MCF 10A (cell line): ENCODE measurements around the gene IL12B. TPM values are rescaled to one million over a fixed set of nuclear protein-coding genes. Genes with fewer than 3 reads are reported as not detected.
"Not testable (repeated sequence)": the region's sequence is repeated elsewhere in the genome, so short reads cannot be mapped to it uniquely, and the experiment has no call there.

Experiments used
- BruUV-seq: library from RNA; stranded (reverse); fragments of 400-500 nt; replicated peaks from 2 replicates; lab custom pipeline; 2021; lab: Mats Ljungman, UMichigan
- CTCF ChIA-PET: fragments of 300-600 bp; sonication (Branson Sonifier 250); formaldehyde crosslinking; extraction: SDS; loops from one replicate; lab custom pipeline; 2021; ENCODE audit warnings: antibody characterized with exemption, inconsistent platforms; lab: Yijun Ruan, JAX
- POLR2A ChIA-PET: fragments of 300-600, 350-650 bp; sonication (Branson Sonifier 250); formaldehyde crosslinking; extraction: SDS; loops from one replicate; lab custom pipeline; 2020; ENCODE audit warnings: antibody characterized with exemption, inconsistent platforms; lab: Yijun Ruan, JAX
- DNase-seq: peaks from one replicate; pipeline ENCODE4 v3.0.0-alpha.2; 2018; ENCODE audit not compliant: unreplicated experiment
- H3K27ac Mint-ChIP-seq: one replicate; pipeline ENCODE4 v1.8.0; 2022; ENCODE audit warnings: mild to moderate bottlenecking, low read depth, mixed read lengths; ENCODE audit not compliant: unreplicated experiment
- H3K27me3 Mint-ChIP-seq: one replicate; pipeline ENCODE4 v1.8.0; 2022; ENCODE audit warnings: mixed read lengths; ENCODE audit not compliant: insufficient read depth, unreplicated experiment
- H3K36me3 Mint-ChIP-seq: one replicate; pipeline ENCODE4 v1.8.0; 2022; ENCODE audit warnings: mild to moderate bottlenecking, moderate library complexity, mixed read lengths; ENCODE audit not compliant: insufficient read depth, unreplicated experiment
- H3K4me1 Mint-ChIP-seq: one replicate; pipeline ENCODE4 v1.8.0; 2022; ENCODE audit warnings: mixed read lengths; ENCODE audit not compliant: insufficient read depth, unreplicated experiment
- H3K4me3 Mint-ChIP-seq: one replicate; pipeline ENCODE4 v1.8.0; 2022; ENCODE audit warnings: mild to moderate bottlenecking, moderate library complexity, mixed read lengths; ENCODE audit not compliant: unreplicated experiment
- H3K9me3 Mint-ChIP-seq: one replicate; pipeline ENCODE4 v1.8.0; 2022; ENCODE audit warnings: mixed read lengths; ENCODE audit not compliant: unreplicated experiment
- CTCF ChIP-seq: fragments of 200-600 bp; IDR thresholded peaks from one replicate; pipeline ENCODE4 v1.8.0; 2022; ENCODE audit warnings: antibody characterized with exemption, mild to moderate bottlenecking; ENCODE audit not compliant: unreplicated experiment
- intact Hi-C: fragments of 100-400 bp; cut with micrococcal nuclease; formaldehyde crosslinking; loops from 2 replicates; pipeline ENCODE4 v1.14.1; 2022
- total RNA-seq: library from RNA; stranded (reverse); gene quantifications from 2 replicates; pipeline ENCODE4 v1.2.3, GENCODE V29; 2022

Gene IL12B
- total RNA-seq, 1 experiment from 2014 or later, result 0.14 TPM

GRCh38 chr5:159304961-159305595 lies 25.2 kb downstream of the IL12B start:
- CTCF ChIA-PET, result interaction anchor here (0.6 to 3.6 kb wide), 5 partner anchors 11 to 683 kb away, joined by 3 to 24 read pairs (median 3); no protein-coding TSS in a partner anchor
- no peaks in the 10 kb centered on the region for H3K27me3 Mint-ChIP-seq
- intact Hi-C loops, result no loop called here

GRCh38 chr5:159303286-159303685 lies 27.0 kb downstream of the IL12B start:
- TF ChIP-seq CTCF, result no peak
- Mint-ChIP-seq H3K4me1 (peaks cover 20% of the 10 kb centered on the region), H3K4me3 (no peak overlapping the region), H3K27ac (no peak overlapping the region), H3K9me3 (peaks cover 32% of the 10 kb centered on the region), H3K36me3 (no peaks in the 10 kb centered on the region), H3K27me3 (no peaks in the 10 kb centered on the region)
- ChIA-PET CTCF (interaction anchor here (0.7 to 2.9 kb wide), 6 partner anchors 8 to 140 kb away, joined by 3 to 24 read pairs (median 4); no protein-coding TSS in a partner anchor), POLR2A (interaction anchor here (1.2 kb wide), 1 partner anchor 13 kb away, joined by 3 read pairs; no protein-coding TSS in a partner anchor)
- intact Hi-C loops, result no loop called here
- BruUV-seq, result no TSS peak
- no peak for DNase-seq

More at GRCh38 chr5:159304961-159305595, 25.2 kb downstream of the IL12B start:
- POLR2A ChIA-PET, result interaction anchor here (0.5 to 2.9 kb wide), 7 partner anchors 11 to 41 kb away, joined by 3 to 11 read pairs (median 3); no protein-coding TSS in a partner anchor
- H3K27ac Mint-ChIP-seq, result peak overlapping the region; percentile 74
- peak; percentile 28 for DNase-seq
- TF ChIP-seq CTCF, result no peak
- no TSS peak for BruUV-seq
- H3K4me3 Mint-ChIP-seq, result no peak overlapping the region
- H3K4me1 Mint-ChIP-seq, result peaks cover 20% of the 10 kb centered on the region
- H3K9me3 Mint-ChIP-seq, result peaks cover 23% of the 10 kb centered on the region
- H3K36me3 Mint-ChIP-seq, result no peaks in the 10 kb centered on the region

- H3K36me3 Mint-ChIP-seq, H3K27ac Mint-ChIP-seq, DNase-seq, POLR2A ChIA-PET, H3K27me3 Mint-ChIP-seq, intact Hi-C loops, H3K4me3 Mint-ChIP-seq, BruUV-seq: not testable (repeated sequence)
- Mint-ChIP-seq H3K9me3 (peaks cover 40% of the 10 kb centered on the region), H3K4me1 (peaks cover 20% of the 10 kb centered on the region)
- CTCF ChIA-PET, result interaction anchor here (0.7 to 6.2 kb wide), 3 partner anchors 9 to 24 kb away, joined by 3 to 32 read pairs (median 3); no protein-coding TSS in a partner anchor
Measured at GRCh38 chr5:159301929-159302860, 28.1 kb downstream of the IL12B start.

GRCh38 chr5:159301466-159301865 lies 28.8 kb downstream of the IL12B start:
- ChIA-PET POLR2A (no interaction called here), CTCF (interaction anchor here (0.6 to 6.2 kb wide), 4 partner anchors 10 to 214 kb away, joined by 3 to 32 read pairs (median 3); no protein-coding TSS in a partner anchor)
- intact Hi-C loops, result no loop called here
- no peaks in the 10 kb centered on the region for H3K27me3 Mint-ChIP-seq
- TF ChIP-seq CTCF, result no peak
- no peak overlapping the region for H3K4me3 Mint-ChIP-seq
- DNase-seq, result no peak
- peaks cover 48% of the 10 kb centered on the region for H3K9me3 Mint-ChIP-seq
- H3K27ac Mint-ChIP-seq, result no peak overlapping the region
- no TSS peak for BruUV-seq
- peaks cover 20% of the 10 kb centered on the region for H3K4me1 Mint-ChIP-seq
- no peaks in the 10 kb centered on the region for H3K36me3 Mint-ChIP-seq

GRCh38 chr5:159297300-159297699 lies 33.0 kb downstream of the IL12B start:
- peaks cover 37% of the 10 kb centered on the region for H3K9me3 Mint-ChIP-seq
- H3K27me3 Mint-ChIP-seq, intact Hi-C loops, H3K36me3 Mint-ChIP-seq, BruUV-seq, H3K27ac Mint-ChIP-seq, H3K4me3 Mint-ChIP-seq, DNase-seq, H3K4me1 Mint-ChIP-seq: not testable (repeated sequence)
- ChIA-PET CTCF (interaction anchor here (0.9 to 6.2 kb wide), 6 partner anchors 9 to 146 kb away, joined by 3 to 32 read pairs (median 3); no protein-coding TSS in a partner anchor), POLR2A (interaction anchor here (0.8 to 1.3 kb wide), 2 partner anchors 10 to 690 kb away, joined by 3 to 4 read pairs; no protein-coding TSS in a partner anchor)
